GM19468 (cell line): ENCODE measurements around the gene SLC2A2.

ENCODE experiments used
- ATAC-seq: cut with Tn5 transposase; IDR thresholded peaks from one replicate; pipeline ENCODE4 v1.9.1; 2021; ENCODE audit warnings: mild to moderate bottlenecking, moderate library complexity, moderate number of reproducible peaks; ENCODE audit not compliant: unreplicated experiment; ENCODE audit errors: extremely low read depth

The SLC2A2 gene

DNA sequence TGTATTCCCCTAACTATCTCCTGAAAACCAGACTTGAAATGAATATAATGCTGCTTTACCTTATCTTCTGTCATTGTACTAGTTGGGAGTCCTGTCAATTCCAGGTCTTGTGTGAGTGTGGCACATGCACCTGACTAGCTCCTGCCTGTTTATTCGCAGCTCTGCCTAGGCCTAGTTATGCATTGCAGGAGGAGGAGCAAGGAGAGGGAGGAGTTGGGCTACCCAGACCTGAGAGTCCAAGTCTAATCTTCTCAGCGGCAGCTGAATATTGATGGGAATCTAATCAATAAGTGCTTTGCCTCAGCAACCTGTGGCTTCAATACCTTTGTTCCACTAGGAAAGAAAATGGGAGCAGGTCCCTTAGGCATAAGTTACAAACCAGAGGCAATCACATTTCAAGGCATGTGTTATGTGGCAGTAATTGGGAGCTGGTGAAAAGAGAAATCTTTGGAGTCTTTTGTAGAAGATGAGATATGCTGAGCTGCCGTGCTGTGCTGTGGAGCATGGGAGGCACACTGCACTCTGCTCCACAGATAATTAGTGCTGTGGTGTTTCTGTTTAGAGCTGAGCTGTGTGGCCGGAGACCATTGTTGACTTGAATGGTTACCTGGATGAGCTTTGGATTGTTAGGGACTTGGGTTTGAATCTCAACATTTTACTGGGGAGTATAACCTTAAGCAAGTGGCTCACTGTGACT, at the start of gene SLC2A2:
Gene SLC2A2, minus strand, starts transcription at position 124 of the 697 bp plus-strand sequence. Its CDS starts 50 bp downstream, at position 74.
- no peak for ATAC-seq

GRCh38 chr3:171072432-171072831, 45.9 kb upstream of the SLC2A2 start:
- ATAC-seq: no peak

GRCh38 chr3:171068658-171069057, 42.1 kb upstream of the SLC2A2 start:
- ATAC-seq: no peak

GRCh38 chr3:171066206-171066605, 39.7 kb upstream of the SLC2A2 start:
- ATAC-seq: no peak

- no peak for ATAC-seq
Observed at GRCh38 chr3:171065732-171066131, 39.2 kb upstream of the SLC2A2 start.

- ATAC-seq: no peak
Observed at GRCh38 chr3:171064461-171064860, 37.9 kb upstream of the SLC2A2 start.

- no peak for ATAC-seq
Observed at GRCh38 chr3:171061749-171062148, 35.2 kb upstream of the SLC2A2 start.

- ATAC-seq: no peak
Observed at GRCh38 chr3:171059978-171060377, 33.5 kb upstream of the SLC2A2 start.

DNA sequence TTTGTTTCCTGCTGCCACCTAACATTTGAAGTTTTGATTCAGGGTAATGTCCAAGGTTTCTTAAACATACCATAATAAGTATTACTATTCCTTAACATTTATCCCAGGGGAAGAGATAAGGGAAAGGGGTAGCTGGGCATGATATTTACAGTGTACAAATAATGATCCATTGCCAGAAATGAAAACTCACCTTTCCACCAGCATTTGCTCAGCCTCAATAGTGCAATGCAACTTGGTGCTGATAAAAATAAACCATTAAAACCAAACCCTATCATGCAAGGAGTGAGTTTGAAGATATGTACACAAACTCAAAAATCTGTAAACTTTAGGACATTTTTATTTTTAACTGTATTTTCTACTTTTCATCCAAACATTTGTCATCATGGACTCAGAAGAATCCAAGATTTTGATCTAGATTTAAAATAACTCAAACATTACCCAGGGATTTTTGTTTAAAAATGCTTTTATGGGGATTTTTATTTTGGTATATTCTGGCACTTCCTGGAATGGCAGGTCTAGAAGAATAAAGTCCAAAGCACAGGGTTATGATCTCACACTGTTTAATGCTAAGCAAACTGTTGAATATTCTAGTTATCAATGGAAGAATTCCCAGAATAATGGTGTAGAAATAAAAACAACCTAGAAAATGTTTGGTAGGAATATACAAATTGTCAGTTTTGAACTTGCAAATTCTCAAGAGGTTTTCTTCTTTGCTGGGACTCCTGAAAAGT, 32.5 kb upstream of the SLC2A2 start:
- no peak for ATAC-seq

GRCh38 chr3:171058058-171058457, 31.5 kb upstream of the SLC2A2 start:
- no peak for ATAC-seq

DNA sequence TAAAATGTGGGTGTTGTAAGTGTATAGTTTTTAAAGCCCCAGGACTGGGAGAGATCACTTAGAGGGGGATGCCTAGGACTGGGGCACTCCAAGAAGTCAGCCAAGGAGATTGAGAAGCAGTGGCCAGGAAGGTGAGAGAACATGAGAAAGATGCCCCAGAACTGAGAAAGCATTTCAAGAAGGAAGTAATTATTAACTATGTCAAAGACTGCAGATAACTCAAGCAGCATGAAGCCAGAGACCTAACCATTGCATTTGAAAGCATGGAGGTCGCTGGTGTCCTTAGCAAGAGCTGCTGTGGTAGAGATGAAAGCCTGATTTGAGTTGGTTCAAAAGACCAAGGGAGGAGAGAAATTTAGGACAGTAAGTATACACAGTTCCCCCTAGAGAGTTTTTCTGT, 30.6 kb upstream of the SLC2A2 start:
- no peak for ATAC-seq

- ATAC-seq: no peak
Observed at GRCh38 chr3:171056528-171056927, 30.0 kb upstream of the SLC2A2 start.

DNA sequence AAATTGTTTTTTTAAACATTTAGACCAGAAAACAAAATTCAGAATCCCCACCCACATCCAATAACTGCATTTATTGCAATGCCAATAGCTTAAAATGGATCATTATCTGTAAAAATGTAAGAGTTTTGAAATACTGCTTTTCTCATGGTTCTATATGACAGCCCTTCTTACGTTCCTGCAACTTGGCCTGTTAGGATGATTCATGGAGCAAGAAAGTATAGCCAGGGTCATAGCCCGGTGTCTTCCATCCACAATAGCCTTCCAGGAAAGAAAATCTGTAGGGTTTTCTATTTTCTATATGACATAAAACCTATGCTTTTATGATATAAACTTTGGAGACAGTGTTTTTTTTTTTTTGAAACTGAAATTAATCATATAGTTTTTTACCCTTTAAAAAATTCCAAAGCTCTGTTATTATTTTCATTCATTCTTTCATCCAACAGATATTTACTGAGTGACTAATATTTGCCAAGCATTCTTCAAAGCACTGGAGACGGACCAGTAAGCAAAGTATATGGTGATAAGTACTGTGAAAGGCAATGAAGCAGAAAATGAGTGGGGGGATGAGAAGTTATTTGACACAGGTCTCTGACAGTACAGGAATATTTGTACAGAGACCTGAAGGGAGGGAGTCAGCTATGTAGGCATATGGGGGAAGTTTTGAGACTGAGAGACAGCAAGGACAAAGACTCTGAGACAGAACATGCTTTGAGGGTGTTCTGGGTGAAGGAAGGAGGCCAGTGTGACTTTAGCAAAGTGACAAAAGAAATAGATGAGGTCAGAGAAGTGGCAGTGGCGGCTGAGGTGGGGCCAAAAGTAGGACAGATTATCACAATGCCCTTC, 29.0 kb upstream of the SLC2A2 start:
- ATAC-seq: no peak

DNA sequence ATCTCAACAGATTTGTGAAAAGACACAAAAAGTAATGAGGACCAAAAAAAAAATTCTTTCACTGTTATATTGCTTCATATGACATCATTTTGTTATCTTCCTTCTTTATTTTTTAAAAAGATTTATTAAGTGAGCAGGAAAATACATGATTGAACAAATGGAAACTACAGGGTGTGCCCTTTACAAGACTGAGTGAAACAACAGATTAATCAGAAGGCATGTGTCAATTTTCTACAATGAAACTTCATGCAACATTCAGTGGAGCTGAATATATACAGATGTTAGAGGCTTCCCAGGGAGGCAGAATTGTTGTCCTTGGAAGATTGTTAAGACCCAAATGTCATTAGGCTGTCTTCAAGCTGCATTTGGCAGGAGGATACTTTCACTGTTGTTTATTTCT, 28.4 kb upstream of the SLC2A2 start:
- ATAC-seq: no peak

- ATAC-seq: no peak
Observed at GRCh38 chr3:171054231-171054630, 27.7 kb upstream of the SLC2A2 start.

- ATAC-seq: peak; percentile 77
Observed at GRCh38 chr3:171049861-171050444, 23.4 kb upstream of the SLC2A2 start.

DNA sequence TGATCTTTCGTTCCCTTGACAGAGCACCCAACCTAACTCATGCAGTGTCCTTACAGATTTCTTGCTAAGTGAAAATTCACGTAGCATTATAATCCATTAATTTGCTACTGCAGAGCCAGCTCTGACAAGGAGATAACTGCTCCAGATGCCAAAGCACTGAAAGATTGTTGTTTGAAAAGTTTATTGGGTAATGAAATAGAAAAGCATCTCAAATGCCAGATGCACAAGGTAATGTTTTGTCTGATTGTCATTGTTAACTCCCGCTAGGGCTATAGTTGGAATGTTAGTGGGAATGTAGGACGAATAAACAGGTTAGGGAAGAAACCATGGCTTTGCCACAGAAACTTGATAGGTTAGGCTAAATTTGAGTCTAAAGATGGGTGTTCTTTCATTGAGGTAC, 20.2 kb upstream of the SLC2A2 start:
- ATAC-seq: no peak

DNA sequence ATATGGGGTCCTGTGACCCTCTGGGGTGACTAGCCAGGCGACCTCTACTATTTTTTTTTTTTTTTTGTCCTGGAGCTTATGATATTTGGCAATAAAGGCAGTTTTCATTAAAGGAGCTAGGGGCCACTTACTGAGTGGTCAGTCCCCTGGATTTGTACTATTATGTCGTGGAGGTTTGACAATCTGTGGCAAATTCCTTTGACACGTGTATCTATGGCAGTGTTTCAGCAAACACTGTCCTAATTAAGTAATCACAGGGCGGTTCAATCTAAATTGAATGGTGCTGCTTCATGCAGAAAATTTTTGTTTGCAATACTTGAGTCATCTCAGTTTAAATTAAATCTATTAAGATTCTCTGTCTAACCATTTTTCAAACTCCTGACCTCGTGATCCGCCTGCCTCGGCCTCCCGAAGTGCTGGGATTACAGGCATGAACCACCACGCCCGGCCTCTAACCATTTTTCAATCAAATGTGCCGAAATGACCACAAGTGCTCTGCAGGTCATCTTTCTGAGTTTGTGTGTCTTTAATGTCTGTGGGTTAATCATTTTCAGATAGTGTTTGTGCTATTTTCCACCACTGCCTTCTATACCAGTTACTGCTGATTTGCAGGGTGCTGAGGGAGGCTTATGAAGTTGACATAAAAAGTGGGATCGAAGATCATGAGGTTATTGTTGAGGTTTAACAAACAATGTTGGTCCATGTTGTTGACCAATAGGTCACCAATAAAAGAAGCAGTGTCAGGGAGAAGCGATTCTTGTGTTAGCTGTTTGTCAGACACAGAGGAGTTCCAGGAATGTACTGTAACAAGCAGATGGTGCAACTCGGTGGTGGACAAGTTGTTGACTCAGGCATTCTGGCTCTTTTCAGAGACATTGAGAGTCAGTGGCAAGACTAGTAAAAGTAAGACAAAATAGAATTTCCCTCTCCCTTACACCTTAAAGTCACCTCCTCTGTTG, 18.6 kb upstream of the SLC2A2 start:
- no peak for ATAC-seq

DNA sequence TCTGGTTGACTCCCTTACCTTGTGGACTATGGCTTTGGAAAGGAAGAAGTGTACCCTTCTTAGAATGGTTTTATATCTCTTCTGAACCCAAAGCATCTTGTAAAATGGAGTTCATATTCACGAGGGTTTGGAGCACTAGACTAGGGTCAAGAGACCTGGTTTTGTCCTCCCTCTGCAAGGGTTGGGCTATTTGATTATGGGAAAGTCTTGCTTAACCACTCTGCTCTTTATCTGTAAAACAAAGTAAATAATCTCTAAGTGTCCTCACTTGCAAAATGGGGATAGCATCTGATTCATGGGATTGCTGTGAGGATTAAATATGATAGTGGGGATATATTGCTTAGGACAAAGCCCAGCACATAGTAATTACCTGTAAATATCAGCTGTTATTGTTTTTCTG, 17.9 kb upstream of the SLC2A2 start:
- ATAC-seq: no peak
